ENCODE data around the gene MEAF6.

Gene MEAF6

DNA sequence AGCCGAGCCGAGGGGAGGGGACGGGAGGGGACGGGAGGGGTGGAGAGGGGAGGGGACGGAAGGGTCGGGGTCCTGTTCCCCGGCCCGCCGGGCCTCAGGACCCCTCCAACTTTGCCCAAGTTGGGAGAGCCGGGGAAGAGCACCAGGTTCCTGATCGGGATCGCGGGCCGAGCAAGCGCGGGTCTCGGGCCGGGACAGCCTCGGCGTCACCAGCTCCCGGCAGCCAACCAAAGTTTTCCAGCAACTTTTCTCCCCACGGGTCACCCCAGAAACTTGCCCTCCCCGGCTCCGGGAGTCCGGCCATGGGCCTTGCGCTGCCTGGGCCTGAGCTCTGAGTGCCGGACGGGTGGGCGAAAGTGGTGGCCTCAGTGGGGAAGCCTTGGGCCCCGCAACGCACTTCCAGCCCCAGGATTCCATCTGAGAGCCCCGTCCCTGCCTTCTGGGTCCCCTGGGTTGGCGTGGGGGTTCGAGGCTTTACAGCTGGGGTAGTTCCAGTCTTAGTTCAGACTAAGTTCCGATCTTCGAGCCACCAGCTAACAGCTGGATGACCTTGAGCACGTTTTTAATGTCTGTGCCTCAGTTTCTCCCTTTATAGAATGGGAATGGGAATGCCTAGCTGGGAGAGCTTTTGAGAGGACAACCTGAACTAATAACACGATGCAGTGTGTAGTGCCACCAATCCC, 39.7 kb downstream of the MEAF6 start:
- peak in 2 of 51 donors; percentile 41 to 64 for DNase-seq

DNA sequence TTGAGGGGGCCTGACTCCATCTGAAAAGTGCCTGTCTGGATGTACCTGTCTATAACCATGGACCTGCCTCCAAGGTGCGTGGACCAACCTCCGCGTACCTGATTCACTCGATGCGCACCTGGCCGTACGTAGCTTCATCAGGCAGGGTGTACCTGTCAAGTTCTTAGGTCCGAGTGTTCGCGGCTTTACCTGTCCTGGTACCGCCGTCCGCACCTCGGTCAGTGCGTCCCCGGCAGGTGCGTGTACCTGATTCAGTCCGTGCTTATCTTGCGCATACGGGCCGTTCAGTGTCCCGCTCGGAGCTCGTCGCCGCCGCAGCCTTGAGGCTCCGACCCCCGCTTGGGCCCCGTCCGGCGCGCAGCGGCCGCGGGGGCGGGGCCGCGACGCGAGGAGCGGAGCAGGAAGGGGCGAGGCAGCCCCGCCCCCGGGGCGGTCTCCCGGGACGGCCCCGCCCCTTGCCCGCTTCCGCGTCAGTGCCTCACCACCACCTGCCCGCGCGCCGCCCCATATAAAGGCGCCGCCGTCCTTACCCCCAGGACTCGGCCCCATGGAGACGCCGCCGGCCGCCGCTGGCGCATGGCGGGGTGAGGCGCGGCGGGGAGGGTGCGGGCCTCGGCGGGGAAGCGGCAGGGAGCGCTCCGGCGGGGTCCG, 40.4 kb downstream of the MEAF6 start, which contains the start of gene ZC3H12A:
ZC3H12A (plus strand) TSS at position 535 of the 651 bp plus-strand sequence. CDS start 917 bp downstream, outside the sequence.
- DNase-seq: peak in 47 of 51 donors; percentile 20 to 92 (median 74)

DNA sequence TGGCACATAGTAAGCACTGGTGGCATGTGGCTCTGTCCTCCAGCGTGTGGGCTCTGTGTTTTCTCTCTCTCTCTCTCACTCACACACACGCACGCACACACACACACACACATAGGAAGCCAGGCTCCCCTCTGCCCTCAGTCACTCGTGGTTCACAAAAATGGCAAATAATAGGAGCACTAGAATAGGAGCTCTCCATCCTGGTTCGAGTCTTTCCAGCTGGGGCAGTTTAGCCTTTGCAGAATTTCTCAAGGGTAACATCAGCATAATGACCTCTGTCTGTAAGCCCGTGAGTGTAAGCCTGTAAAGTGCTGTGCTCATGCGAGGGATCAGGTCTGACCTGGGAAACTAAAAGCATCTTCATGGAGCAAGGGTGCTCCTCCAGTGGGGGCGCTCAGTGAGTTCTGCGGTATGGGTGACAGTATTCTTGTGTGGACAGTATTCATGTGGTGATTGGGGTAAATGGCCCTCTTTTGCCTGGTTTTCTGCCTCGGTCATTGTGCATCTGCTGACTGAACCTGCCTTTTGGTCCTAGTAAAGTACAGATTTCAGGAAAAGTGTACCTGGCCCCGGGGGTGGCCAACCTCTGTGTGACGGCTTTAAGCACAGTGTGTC, 41.0 kb downstream of the MEAF6 start:
- DNase-seq: peak in 2 of 51 donors; percentile 17 to 24

DNA sequence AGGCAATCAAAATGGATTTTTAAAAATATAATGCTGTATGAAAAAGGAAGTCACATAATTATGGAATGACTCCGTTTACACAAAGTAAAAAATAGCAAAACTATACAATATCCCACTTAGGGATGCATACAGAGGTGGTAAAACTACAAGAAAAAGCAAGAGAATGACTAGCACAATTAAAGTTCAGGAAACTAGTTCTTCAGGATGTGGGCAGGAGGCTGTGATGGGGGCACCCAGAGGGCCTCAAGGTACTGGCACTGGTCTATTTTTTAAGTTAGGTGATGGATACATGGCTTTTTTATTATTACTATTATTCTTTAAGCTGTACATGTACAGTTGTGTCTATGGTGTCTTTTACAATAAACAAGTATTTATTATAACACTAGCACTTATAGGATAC, 41.6 kb downstream of the MEAF6 start:
- no peak for DNase-seq

DNA sequence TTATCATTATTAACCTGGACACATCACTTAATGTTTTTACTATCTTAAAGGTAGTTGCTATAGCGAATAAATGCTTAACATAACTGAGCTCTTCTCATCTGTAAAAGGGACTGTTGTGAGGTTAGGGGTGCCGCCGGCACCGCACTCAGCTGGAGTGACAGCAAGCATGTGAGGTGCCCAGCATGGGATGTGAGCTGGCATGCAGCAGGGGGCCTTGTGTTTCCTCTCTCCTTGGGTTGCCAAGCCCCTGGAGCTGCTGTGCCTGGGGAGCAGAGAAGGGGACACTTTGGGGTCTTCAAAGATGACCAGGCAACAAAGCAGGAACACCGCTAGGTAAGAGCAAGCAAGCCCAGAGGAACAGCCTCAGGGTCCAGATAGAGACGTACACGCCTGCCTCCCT, 42.3 kb downstream of the MEAF6 start:
- DNase-seq: peak in 3 of 51 donors; percentile 15 to 24 (median 22)

DNA sequence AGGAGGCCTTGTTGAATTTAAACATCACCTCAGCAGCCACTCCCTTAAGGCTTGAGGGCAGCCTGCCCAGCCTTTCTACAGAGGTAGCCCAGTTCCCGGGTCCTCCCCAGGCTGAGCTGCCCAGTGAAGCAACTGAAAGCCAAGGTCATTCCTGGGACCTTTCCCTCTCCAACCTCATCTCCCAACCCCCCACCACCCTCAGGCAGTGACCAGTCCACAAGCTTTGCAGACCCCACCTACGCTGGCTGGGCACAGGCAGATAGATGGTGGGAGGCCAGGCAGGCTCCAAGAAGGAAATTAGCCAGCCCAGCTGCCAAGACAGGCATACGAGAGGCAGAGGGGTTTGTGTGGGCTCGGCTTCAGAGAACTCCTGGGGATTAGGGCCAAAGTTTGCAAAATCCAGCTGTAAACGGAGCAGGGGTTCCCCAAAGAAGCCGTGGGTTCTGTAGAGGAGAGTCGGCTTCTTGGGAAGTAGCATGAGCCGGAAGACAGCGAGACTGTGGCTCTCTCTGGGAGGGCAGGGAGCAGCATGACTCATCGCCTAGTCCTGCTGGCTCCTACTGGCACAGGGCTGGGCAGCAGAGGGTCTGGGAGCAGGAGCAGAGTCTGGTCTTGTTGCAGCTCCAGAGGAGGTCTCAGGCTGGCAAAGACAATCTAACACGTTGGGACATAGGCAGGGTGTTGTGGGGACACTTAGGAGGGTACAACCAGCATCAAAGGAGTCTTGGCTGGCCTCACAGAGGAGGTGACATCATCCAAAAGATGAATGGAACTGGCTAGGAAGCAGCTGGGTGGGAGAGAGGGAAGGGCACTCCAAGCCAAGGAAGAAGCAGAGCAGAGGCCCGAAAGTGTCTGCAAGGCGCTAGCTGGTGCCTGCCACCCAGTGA, 43.0 kb downstream of the MEAF6 start:
- peak in 46 of 51 donors; percentile 8 to 86 (median 64) for DNase-seq

DNA sequence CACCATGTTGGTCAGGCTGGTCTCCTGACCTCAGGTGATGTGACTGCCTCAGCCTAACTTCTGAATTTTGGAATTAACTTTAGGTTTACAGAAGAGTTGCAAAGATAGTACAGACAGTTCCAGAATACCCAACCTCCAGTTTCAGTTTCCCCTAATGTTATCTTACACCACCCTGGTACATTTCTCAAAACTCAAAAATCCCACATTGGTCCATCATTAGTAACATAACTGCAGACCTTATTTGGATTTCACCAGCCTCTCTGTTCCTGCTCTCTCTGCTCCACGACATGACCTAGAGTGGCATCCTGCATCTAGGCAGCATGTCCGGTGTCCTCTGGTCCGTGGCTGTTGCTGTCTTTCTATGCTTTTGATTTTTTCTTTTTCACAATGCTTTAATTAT, 45.2 kb downstream of the MEAF6 start:
- DNase-seq: no peak

DNA sequence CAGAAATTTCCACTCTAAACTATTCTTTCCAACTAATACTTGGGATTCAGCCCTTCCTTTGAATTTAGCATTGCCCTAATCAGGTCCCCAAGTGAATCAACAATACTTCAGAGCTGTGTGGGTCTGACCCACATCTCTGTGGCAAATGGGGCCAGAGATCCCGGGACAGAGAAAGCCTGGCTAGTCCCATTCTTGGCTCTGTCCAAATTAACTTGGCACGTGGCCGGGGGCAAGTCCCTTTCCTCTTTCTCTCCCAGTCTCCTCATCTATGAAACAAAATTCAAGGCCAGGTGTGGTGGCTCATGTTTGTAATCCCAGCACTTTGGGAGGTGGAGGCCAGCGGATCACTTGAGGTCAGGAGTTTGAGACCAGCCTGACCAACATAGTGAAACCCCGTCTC, 46.5 kb downstream of the MEAF6 start:
- no peak for DNase-seq

DNA sequence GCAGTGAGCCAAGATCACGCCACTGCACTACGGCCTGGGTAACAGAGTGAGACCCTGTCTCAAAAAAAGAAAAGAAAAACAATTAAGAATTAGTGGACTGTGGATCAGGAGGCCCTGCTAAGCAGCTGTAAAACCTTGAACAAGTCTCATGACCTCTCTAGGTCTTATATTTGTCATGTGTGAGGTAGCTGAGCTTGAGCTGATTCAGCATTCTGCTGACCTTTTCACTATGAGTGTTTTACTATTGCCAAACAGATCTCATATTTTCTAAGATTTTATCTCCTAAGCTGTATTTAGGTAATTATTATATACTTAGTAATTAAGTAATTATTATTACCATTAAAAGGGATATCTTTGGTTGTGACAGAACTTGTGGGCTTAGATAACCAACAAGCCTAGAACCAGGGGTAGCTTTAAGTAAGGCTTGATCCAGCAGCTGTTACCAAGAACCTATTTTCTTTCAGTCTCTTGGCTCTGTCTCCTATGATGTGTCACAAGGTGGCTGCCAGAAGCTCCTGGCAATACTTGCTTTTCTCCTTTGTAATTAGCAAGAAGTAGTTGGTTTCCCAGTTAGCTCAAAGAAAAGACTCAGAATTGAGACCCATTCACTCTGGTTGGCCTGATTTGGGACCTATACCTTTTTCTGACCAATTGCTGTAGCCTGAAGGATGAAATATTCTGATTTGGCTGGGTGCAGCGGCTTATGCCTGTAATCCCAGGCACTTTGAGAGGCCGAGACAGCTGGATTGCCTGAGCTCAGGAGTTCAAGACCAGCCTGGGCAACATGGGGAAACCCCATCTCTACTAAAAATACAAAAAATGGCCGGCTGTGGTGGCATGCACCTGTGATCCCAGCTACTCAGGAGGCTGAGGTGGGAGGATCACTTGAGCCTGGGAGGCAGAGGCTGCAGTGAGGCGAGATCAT, 48.7 kb downstream of the MEAF6 start:
- DNase-seq: peak in 1 of 51 donors; percentile 14

DNA sequence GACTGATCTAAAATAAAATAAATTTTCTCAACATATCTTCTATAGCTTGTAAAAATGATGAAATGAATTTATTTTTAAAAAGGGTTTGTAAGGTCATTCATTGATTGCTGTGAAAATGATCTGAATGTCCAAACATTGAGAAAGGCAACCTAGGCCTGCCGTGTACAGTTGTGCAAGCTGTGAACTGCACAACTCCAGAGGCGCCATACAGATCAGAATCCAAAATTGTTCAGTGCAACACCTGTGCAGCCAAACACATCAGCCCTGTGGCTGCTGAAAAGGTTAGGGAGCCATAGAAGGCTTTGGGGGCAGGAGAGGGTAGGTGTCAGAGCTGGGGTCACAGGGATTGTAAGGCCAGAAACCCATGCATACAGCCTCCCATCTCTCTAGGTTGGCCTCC, 50.1 kb downstream of the MEAF6 start:
- DNase-seq: no peak

DNA sequence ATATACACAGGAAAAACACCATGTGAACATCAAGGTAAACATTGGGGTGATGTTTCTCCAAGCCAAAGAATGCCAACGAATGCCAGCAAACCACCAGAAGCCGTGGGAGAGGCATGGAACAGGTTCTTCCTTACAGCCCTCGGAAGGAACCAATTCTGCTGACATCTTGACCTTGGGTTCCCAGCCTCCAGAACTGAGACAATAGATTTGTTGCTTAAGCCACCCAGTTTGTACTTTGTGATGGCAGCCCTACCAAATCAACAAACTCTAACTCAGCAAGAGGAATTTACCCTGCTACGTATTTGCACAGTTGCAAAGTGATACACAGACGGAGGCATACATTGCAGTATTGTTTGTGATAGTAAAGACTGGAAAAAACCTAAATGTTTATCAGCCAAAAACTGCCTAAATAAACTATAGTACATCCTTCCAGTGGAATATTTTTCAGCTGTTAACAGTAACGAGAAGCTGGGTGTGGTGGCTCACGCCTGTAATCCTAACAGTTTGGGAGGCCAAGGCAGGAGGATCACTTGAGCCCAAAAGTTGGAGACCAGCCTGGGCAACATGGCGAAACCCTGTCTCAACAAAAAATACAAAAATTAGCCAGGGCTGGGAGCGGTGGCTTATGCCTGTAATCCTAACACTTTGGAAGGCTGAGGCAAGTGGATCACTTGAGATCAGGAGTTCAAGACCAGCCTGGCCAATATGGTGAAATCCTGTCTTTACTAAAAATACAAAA, 52.7 kb downstream of the MEAF6 start:
- no peak for DNase-seq

DNA sequence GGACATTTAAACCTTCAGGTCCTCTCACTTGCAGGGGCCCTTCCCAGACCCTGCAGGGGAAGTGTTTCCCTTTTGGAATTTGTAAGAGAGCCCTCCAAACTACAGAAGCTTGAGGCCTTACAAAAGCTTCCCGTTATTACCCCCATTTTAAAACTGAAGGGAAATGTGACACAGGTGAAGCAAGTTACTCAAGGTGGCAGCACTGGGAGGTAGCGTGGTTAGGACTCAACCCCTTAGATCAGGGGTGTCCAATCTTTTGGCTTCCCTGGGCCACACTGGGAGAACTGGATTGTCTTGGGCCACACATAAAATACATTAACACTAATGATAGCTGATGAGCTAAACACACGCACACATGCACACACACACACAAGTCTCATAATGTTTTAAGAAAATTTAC, 56.0 kb downstream of the MEAF6 start:
- no peak for DNase-seq

DNA sequence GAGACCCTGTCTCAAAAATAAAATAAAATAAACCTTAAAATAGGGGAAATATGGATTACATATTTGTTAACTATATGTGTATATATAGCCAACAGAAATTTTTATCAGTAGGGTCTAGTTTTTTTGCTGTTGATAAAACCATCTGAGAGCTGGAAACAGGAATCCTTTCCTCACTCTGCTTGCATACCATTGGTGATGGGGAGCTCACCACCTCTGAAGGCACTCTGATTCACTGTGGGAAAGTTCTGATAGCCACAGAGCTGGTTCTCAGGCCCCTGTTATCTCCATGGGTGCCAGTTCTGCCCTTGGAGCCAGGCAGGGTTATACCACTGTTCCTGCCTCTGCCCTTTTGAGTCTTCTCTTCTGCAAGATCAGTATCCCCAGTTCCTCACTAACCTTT, 58.0 kb downstream of the MEAF6 start:
- DNase-seq: no peak

DNA sequence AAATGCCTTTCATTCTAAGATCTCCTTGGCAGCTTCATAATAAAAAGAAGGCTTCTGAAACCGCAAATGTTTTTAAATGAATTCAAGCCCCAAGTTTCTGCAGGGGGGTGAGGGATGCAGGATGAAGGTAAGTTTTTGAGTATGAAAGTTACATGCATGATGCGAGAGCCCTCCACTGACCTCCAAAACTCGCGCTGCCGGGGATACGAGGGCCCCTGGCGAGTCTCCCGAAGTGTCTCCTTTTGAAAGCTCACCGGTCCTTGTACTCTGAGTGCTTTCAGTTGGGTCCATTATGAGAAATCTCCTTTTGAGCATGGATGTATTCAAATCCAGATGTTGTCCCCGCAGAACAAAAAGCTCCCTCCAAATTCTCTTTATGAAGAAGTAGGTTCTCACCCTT, 59.0 kb downstream of the MEAF6 start:
- peak in 1 of 51 donors; percentile 39 for DNase-seq

DNA sequence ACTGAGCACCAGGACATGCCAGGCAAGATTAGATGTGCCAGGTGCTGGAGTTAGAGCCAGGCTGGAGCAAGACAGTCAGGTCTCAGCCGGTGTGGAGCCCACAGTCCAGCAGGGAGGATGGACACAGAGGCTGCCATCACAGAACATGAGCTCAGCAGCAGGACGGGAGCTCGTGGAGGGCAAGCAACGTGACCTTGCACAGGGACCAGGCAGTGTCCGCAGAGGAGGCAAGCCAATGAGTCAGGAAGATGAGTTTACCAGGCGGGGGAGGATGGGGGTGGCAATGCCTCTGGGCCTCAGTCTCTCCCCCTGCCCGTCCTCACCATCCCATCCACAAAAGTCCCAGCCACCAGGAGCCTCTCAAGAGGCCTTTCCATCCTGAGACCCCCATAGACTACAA, 60.9 kb downstream of the MEAF6 start:
- DNase-seq: no peak

DNA sequence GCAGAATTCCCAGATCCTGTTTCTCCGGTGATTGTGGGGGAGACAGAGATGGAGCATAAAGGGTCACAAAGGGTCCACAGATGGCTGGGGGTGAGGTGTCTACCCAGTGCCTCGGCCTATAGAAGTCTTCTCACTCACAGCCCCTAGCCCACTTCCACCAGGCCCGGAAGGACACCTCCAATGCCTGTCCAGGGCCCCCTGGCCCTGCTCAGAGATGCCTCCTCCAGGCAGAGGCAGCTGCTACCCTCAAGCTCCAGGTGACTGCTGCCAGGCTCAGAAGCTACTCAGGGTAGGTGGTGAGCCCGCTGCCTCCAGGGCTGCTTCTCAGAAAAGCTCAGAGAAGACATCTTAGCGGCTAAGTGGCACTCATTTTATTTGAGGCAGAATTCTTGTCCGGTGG, 62.1 kb downstream of the MEAF6 start:
- no peak for DNase-seq

DNA sequence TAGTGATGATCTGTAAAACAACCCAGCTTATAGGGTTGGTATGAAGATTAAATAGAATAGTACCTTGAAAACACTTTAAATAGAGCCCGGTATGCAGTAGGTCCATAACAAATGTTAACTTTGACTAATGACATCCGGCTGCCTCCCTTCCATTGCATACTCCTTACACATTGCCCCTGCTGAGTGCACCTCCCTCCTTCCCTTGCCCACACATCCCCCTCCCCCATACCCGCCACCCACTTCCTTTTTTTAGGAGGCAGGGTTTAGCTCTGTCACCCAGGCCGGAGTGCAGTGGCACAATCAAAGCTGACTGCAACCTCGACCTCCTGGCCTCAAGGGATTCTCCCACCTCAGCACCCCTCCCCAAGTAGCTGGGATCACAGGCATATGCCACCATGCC, 64.6 kb downstream of the MEAF6 start:
- DNase-seq: no peak

DNA sequence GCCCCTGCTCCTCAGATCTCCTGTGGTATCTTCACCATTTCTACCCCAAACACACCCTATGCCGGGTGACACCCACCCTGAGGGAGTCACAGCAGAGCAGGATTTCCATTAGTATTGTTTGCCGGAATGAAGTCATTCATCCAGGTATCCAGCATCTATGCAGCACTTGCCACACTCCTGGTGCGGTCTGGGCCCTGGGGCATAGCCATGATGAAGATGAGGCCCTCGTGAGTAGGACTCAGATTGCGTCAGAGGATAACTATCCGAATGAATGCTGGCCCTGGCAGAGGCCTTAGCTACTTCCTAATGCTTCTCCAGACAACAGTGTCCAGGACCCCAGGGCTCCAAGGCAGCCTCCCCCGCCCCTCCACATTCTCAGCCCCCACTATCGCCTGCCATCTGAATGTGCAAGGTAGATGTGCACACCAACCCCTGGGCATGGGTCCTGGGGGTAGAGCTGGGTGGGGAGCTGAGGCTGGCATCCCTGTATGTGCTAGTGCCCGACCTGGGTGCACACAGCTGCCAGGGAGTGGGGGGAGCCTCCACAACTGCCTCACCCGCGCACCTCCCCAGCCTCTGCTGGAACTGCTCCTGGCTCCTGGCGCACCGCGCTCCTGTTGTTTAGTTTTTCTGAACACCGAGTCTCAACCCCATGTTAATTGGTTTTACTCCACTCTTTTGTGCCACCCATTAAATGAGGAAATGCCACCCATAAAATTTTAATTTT, 65.7 kb downstream of the MEAF6 start:
- no peak for DNase-seq

DNA sequence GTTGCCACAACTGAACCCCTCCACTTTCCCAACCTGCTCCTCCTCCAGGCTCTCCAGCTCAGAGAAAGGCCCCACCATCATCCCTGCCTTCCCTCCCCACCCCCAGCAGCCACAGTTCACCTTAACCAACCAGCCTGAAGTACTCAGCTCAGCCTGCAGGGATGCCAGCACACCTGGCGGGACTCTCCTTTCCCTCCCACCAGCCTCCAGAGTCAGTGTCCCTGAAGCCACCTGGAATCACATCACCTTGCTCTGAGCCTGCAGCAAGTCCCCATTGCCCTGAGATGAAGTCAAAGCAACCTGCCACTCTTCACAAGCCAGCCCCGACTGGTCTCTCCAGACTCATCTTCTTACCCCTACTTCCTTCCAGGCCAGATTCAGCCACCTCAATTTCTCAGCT, 66.4 kb downstream of the MEAF6 start:
- no peak for DNase-seq
